Activated CD8-positive, alpha-beta T cell treated with anti-CD3 and anti-CD28 coated beads for 36 hours (primary cell): ENCODE results near the gene TUBA1B. TPM values are rescaled to one million over a fixed set of nuclear protein-coding genes. Genes with fewer than 3 reads are reported as not detected.

Experiments used
- ATAC-seq: fragments of 200-7000 bp; cut with Tn5 transposase; one replicate; pipeline ENCODE4 v1.10.0; 2021; ENCODE audit warnings: mild to moderate bottlenecking, moderate library complexity
- CTCF ChIA-PET: fragments of 350-600 bp; sonication (Branson Sonifier 250); formaldehyde crosslinking; loops from one replicate; lab custom pipeline; 2021; ENCODE audit warnings: antibody characterized with exemption; lab: Charles Lee
- POLR2A ChIA-PET: fragments of 350-600 bp; sonication (Branson Sonifier 250); formaldehyde crosslinking; loops from one replicate; lab custom pipeline; 2021; ENCODE audit warnings: antibody characterized with exemption; lab: Charles Lee
- DNase-seq: peaks from one replicate; pipeline ENCODE4 v3.0.0-alpha.2; 2020
- H3K27ac Mint-ChIP-seq: one replicate; pipeline ENCODE4 v1.8.0; 2021; ENCODE audit warnings: mild to moderate bottlenecking, mixed read lengths
- H3K27me3 Mint-ChIP-seq: one replicate; pipeline ENCODE4 v1.8.0; 2021; ENCODE audit warnings: mixed read lengths
- H3K36me3 Mint-ChIP-seq: one replicate; pipeline ENCODE4 v1.8.0; 2021; ENCODE audit warnings: low read depth, mixed read lengths
- H3K4me1 Mint-ChIP-seq: one replicate; pipeline ENCODE4 v1.8.0; 2021; ENCODE audit warnings: low read depth, mixed read lengths
- H3K4me3 Mint-ChIP-seq: one replicate; pipeline ENCODE4 v1.8.0; 2021; ENCODE audit warnings: mild to moderate bottlenecking, moderate library complexity, mixed read lengths
- H3K9me3 Mint-ChIP-seq: one replicate; pipeline ENCODE4 v1.8.0; 2021; ENCODE audit warnings: mixed read lengths
- CTCF ChIP-seq: fragments of 200-600 bp; IDR thresholded peaks from one replicate; pipeline ENCODE4 v1.8.0; 2022; ENCODE audit warnings: antibody characterized with exemption, mild to moderate bottlenecking
- intact Hi-C: fragments of 100-400 bp; cut with micrococcal nuclease; formaldehyde crosslinking; loops from one replicate; pipeline ENCODE4 v1.10.0; 2022
- total RNA-seq, 2 experiments: library from RNA; stranded (reverse); gene quantifications; one replicate each; pipeline ENCODE4 v1.2.3, GENCODE V29; 2021

The TUBA1B gene
- total RNA-seq, 2 experiments from 2014 or later = 2,169 to 2,181 TPM

DNA sequence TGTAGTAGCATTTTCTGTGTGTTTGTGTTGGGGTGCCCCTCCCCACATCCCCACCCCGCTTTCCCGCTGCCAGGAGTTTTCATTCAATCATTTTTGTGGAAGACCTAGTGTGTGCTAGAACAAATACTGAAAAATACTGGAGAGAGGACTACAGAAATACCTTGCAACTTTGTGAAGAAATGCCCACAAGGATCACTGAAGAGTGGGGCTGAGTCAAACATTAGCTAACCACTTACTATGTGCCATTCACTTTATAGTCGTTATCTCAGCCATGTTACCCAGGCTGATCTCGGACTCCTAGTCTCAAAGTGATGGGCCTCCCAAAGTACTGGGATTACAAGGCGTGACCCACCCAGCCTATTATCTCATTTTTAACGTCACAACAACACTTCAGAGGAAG, 20.0 kb downstream of the TUBA1B start:
- Mint-ChIP-seq H3K4me3 (peak overlapping the region; percentile 87), H3K4me1 (peaks cover 35% of the 10 kb centered on the region), H3K27ac (peak overlapping the region; percentile 97), H3K36me3 (no peaks in the 10 kb centered on the region), H3K27me3 (no peaks in the 10 kb centered on the region), H3K9me3 (no peaks in the 10 kb centered on the region)
- ATAC-seq (peak; percentile 4), DNase-seq (no peak)
- POLR2A ChIA-PET = interaction anchor here (0.6 to 8.4 kb wide), 5 partner anchors 9 to 153 kb away, joined by 3 to 85 read pairs (median 8); partner anchors contain the start of gene TUBA1B
- CTCF ChIA-PET = interaction anchor here (0.9 to 10.8 kb wide), 11 partner anchors 9 to 87 kb away, joined by 3 to 98 read pairs (median 4); partner anchors contain the start of gene RHEBL1
- intact Hi-C loops = no loop called here
- TF ChIP-seq CTCF = no peak

GRCh38 chr12:49110464-49111155, 20.6 kb downstream of the TUBA1B start, which contains the start of gene LMBR1L:
Gene LMBR1L (minus strand): TSS chr12:49110847. CDS start chr12:49110555, 292 bp downstream.
- CTCF ChIA-PET = interaction anchor here (0.9 to 10.8 kb wide), 10 partner anchors 9 to 52 kb away, joined by 3 to 98 read pairs (median 4); partner anchors contain the start of gene RHEBL1
- intact Hi-C loops = no loop called here
- H3K27me3 Mint-ChIP-seq = no peaks in the 10 kb centered on the region
- DNase-seq (peak; percentile 99), ATAC-seq (peak; percentile 99)
- H3K27ac Mint-ChIP-seq = peak within 1 kb of the TSS; percentile 97
- H3K9me3 Mint-ChIP-seq = no peaks in the 10 kb centered on the region
- TF ChIP-seq CTCF = peak; percentile 50
- POLR2A ChIA-PET = interaction anchor here (0.6 to 8.4 kb wide), 8 partner anchors 9 to 153 kb away, joined by 3 to 85 read pairs (median 4); partner anchors contain the start of gene TUBA1B
- H3K4me3 Mint-ChIP-seq = peak within 1 kb of the TSS; percentile 87
- peaks cover 35% of the 10 kb centered on the region for H3K4me1 Mint-ChIP-seq
- peaks cover 2% of the 10 kb centered on the region for H3K36me3 Mint-ChIP-seq

DNA sequence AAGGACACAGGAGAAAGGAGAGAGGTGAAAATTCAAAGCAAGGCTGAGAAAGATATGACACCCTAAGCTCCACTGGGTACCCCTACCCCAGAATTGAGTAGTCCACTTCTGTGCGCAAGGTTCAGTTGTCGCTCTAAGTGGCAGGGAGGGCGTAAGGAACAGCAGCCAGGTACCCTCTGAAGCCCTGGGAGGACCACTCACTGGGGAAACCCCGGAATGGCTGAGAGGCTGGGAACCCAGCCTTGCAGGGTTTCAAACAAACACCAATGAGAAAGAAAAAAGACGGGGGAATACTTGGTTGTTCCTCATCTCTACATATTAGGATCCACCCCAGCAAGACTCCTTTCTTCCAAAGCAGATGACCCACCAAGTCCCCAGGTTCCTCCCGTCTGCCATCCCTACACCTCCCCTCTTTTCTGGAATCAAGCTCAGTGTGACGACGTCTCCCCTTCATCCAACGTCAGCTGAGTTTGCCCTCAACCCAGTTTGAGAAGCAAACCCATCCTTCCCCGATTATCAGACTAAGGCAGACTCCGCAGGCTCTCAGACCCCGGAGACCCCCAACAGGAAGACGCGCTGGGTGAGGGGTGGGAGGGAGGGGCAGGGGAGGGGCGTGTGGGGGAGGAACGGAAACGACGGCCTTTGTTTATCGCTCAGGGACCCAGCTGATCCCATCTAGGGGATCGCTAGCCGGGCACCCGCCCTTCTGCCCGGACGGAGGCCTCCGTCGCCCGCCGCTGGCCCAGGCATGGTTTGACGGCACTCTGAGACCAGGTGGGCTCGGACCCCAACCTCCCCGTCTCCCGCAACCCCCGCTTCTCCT, 21.3 kb downstream of the TUBA1B start:
- H3K27me3 Mint-ChIP-seq = no peaks in the 10 kb centered on the region
- ATAC-seq (no peak), DNase-seq (no peak)
- intact Hi-C loops = no loop called here
- peaks cover 35% of the 10 kb centered on the region for H3K4me1 Mint-ChIP-seq
- POLR2A ChIA-PET = interaction anchor here (0.6 to 8.4 kb wide), 9 partner anchors 10 to 154 kb away, joined by 3 to 85 read pairs (median 6); partner anchors contain the start of gene TUBA1B
- TF ChIP-seq CTCF = no peak
- CTCF ChIA-PET = interaction anchor here (1.1 to 10.8 kb wide), 8 partner anchors 10 to 51 kb away, joined by 3 to 98 read pairs (median 5); partner anchors contain the start of gene DHH
- H3K27ac Mint-ChIP-seq = peak overlapping the region; percentile 97
- H3K36me3 Mint-ChIP-seq = peaks cover 2% of the 10 kb centered on the region
- H3K4me3 Mint-ChIP-seq = peak overlapping the region; percentile 87
- no peaks in the 10 kb centered on the region for H3K9me3 Mint-ChIP-seq

DNA sequence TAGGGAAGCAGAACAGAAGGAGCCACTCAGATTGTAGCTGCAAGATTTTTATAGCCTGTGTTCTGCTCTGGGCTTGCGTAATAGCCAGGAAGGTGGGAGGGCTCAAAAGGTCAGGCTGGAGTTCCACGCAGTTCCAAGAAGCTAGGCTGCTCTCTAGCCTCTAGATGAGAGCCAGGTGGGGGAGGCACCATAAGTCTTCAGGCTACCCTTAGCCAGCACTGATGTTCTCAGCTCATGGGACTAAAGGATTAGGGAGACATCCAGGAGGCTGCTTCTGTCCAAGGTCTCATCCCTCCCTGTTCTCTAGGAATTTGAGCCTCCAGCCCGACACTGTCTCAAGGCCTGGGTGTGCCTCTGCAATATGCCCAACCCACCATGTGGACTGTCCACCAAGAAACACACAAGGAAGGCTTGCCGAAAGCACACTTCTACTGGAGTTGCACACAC, 22.2 kb downstream of the TUBA1B start:
- no peak for TF ChIP-seq CTCF
- H3K4me3 Mint-ChIP-seq = peak overlapping the region; percentile 87
- no peaks in the 10 kb centered on the region for H3K27me3 Mint-ChIP-seq
- DNase-seq = no peak
- peaks cover 35% of the 10 kb centered on the region for H3K4me1 Mint-ChIP-seq
- ChIA-PET POLR2A (interaction anchor here (0.9 to 8.4 kb wide), 6 partner anchors 9 to 156 kb away, joined by 3 to 85 read pairs (median 6); partner anchors contain the start of genes TUBA1B and TUBA1C), CTCF (interaction anchor here (1.0 to 10.8 kb wide), 6 partner anchors 9 to 127 kb away, joined by 3 to 98 read pairs (median 15); partner anchors contain the start of gene DHH)
- intact Hi-C loops = no loop called here
- no peaks in the 10 kb centered on the region for H3K9me3 Mint-ChIP-seq
- peak overlapping the region; percentile 84 for H3K27ac Mint-ChIP-seq
- H3K36me3 Mint-ChIP-seq = peaks cover 2% of the 10 kb centered on the region
- ATAC-seq = no peak
